T-cell (primary cell): ENCODE measurements around the gene S100A3. TPM values are rescaled to one million over a fixed set of nuclear protein-coding genes. Genes with fewer than 3 reads are reported as not detected.
A peak's percentile ranks its signal among the peaks of the same experiment; 100 is the strongest.

Experiments
- ATAC-seq, 4 experiments: fragments of 200-7000 bp in 3 of 4; fragments of 150-1000 bp in 1 of 4; cut with Tn5 transposase; replicated peaks in 1 of 4; 1 replicate in 3 of 4; 2 replicates in 1 of 4; pipeline ENCODE4 v1.10.0; 2021; ENCODE audit warnings: moderate library complexity in 3 of 4, mild to moderate bottlenecking in 2 of 4, moderate number of reproducible peaks in 1 of 4
- CTCF ChIA-PET, 2 donors: fragments of 300-600 bp; sonication (Branson Sonifier 250); formaldehyde crosslinking; loops; one replicate each; lab custom pipeline; 2022; ENCODE audit warnings: antibody characterized with exemption in 2 of 2; lab: Charles Lee
- POLR2A ChIA-PET, 2 donors: fragments of 300-600 bp; sonication (Branson Sonifier 250); formaldehyde crosslinking; loops; one replicate each; lab custom pipeline; 2022; ENCODE audit warnings: antibody characterized with exemption in 2 of 2; lab: Charles Lee
- DNase-seq, 35 experiments: peaks; one replicate each; pipeline versions ENCODE4 v3.0.0 to v3.0.0-alpha.2; 2013 to 2023
- H3K27ac ChIP-seq: one replicate; pipeline ENCODE4 v1.5.1; 2013; ENCODE audit warnings: low read length
- H3K27me3 ChIP-seq, 2 experiments: replicated peaks in 1 of 2; 1 replicate in 1 of 2; 2 replicates in 1 of 2; pipeline versions ENCODE4 v1.6.1 to v1.7.0; 2013; ENCODE audit warnings: low read length in 1 of 2, mixed read lengths in 1 of 2; ENCODE audit not compliant: control insufficient read depth in 2 of 2, insufficient read depth in 2 of 2; ENCODE audit errors: extremely low read depth in 1 of 2
- H3K36me3 ChIP-seq, 2 donors: 1 replicate in 1 of 2; 2 replicates in 1 of 2; pipeline versions ENCODE4 v1.6.1 to v1.7.0; 2013; ENCODE audit warnings: low read length in 1 of 2; ENCODE audit not compliant: control insufficient read depth in 2 of 2, insufficient read depth in 1 of 2; ENCODE audit errors: extremely low read depth in 1 of 2
- H3K4me1 ChIP-seq, 2 experiments: 1 replicate in 1 of 2; 2 replicates in 1 of 2; pipeline versions ENCODE4 v1.6.1 to v1.7.0; 2013; ENCODE audit warnings: low read length in 2 of 2, mixed read lengths in 1 of 2; ENCODE audit not compliant: insufficient read depth in 2 of 2, control insufficient read depth in 1 of 2; ENCODE audit errors: extremely low read depth in 1 of 2
- H3K4me3 ChIP-seq, 2 donors: 1 replicate in 1 of 2; 2 replicates in 1 of 2; pipeline versions ENCODE4 v1.5.1 to v1.7.0; 2013; ENCODE audit warnings: mild to moderate bottlenecking in 2 of 2, low read length in 1 of 2, moderate library complexity in 1 of 2; ENCODE audit not compliant: control insufficient read depth in 1 of 2; ENCODE audit errors: extremely low read depth in 1 of 2
- H3K9me3 ChIP-seq: 2 replicates; pipeline ENCODE4 v1.7.0; 2013
- H3K27ac Mint-ChIP-seq, 2 donors: one replicate each; pipeline ENCODE4 v1.8.0; 2020 to 2021; ENCODE audit warnings: mild to moderate bottlenecking in 2 of 2, mixed read lengths in 2 of 2
- H3K27me3 Mint-ChIP-seq, 2 donors: one replicate each; pipeline ENCODE4 v1.8.0; 2021 to 2022; ENCODE audit warnings: mixed read lengths in 2 of 2
- H3K36me3 Mint-ChIP-seq: one replicate; pipeline ENCODE4 v1.8.0; 2021; ENCODE audit warnings: mixed read lengths
- H3K4me1 Mint-ChIP-seq, 3 donors: one replicate each; pipeline ENCODE4 v1.8.0; 2020 to 2022; ENCODE audit warnings: mixed read lengths in 3 of 3, mild to moderate bottlenecking in 1 of 3
- H3K4me3 Mint-ChIP-seq, 3 donors: one replicate each; pipeline ENCODE4 v1.8.0; 2020 to 2022; ENCODE audit warnings: mild to moderate bottlenecking in 3 of 3, mixed read lengths in 3 of 3, moderate library complexity in 3 of 3
- H3K9me3 Mint-ChIP-seq, 3 donors: one replicate each; pipeline ENCODE4 v1.8.0; 2020 to 2022; ENCODE audit warnings: mixed read lengths in 3 of 3
- WGBS: methylation state at CpG from one replicate; pipeline ENCODE4 v1.1.5; 2013; ENCODE audit warnings: missing lambda C conversion rate; ENCODE audit not compliant: insufficient coverage; 5-methylcytosine and 5-hydroxymethylcytosine counted together
- total RNA-seq, 35 experiments: library from RNA in 6 of 35; stranded (reverse) in 6 of 35; fragments of 120-200 nt in 1 of 35; gene quantifications; one replicate each; pipeline versions ENCODE4 v1.2.1 to v1.2.4 and lab custom pipeline; 2013 to 2026

The S100A3 gene
- total RNA-seq, 5 donors from 2014 or later (not counting 1 experiment from before 2014, with no cell fraction given), result not detected

- ATAC-seq (no peak), DNase-seq (no peak)
- H3K36me3 Mint-ChIP-seq, result no peaks in the 10 kb centered on the region
- H3K27me3 Mint-ChIP-seq, result peaks cover 0 to 2% of the 10 kb centered on the region in 2 donors
- H3K9me3 Mint-ChIP-seq, result no peaks in the 10 kb centered on the region
- H3K27me3 ChIP-seq, result peaks cover 0 to 9% of the 10 kb centered on the region in 2 experiments
- H3K27ac ChIP-seq, result no peak overlapping the region
- no peaks in the 10 kb centered on the region for H3K36me3 ChIP-seq
- no peak overlapping the region for H3K4me3 ChIP-seq
- H3K9me3 ChIP-seq, result no peaks in the 10 kb centered on the region
- H3K4me1 ChIP-seq, result peaks cover 0 to 5% of the 10 kb centered on the region in 2 experiments
- peak overlapping the region in 1 of 2 donors; percentile 49 for H3K27ac Mint-ChIP-seq
- ChIA-PET CTCF (no interaction called here), POLR2A (no interaction called here)
- no peak overlapping the region for H3K4me3 Mint-ChIP-seq
- peaks cover 4 to 8% (median 6%) of the 10 kb centered on the region in 3 donors for H3K4me1 Mint-ChIP-seq
- 76% methylated on average over 7 of the region's 7 CpGs for WGBS
Measured at GRCh38 chr1:153506831-153507413, 42.1 kb downstream of the S100A3 start.

- Histone ChIP-seq H3K9me3 (no peaks in the 10 kb centered on the region), H3K36me3 (no peaks in the 10 kb centered on the region), H3K27ac (no peak overlapping the region), H3K4me1 (peaks cover 0 to 5% of the 10 kb centered on the region in 2 experiments), H3K27me3 (peaks cover 0 to 9% of the 10 kb centered on the region in 2 experiments), H3K4me3 (no peak overlapping the region)
- DNase-seq (no peak), ATAC-seq (no peak)
- H3K36me3 Mint-ChIP-seq, result no peaks in the 10 kb centered on the region
- CTCF ChIA-PET, result no interaction called here
- no peak overlapping the region for H3K4me3 Mint-ChIP-seq
- H3K9me3 Mint-ChIP-seq, result no peaks in the 10 kb centered on the region
- H3K4me1 Mint-ChIP-seq, result peaks cover 4 to 7% (median 6%) of the 10 kb centered on the region in 3 donors
- WGBS, result 96% methylated on average over 3 of the region's 5 CpGs
- POLR2A ChIA-PET, result no interaction called here
- peaks cover 0 to 3% of the 10 kb centered on the region in 2 donors for H3K27me3 Mint-ChIP-seq
- H3K27ac Mint-ChIP-seq, result no peak overlapping the region
Measured at GRCh38 chr1:153506386-153506785, 42.7 kb downstream of the S100A3 start.

DNA sequence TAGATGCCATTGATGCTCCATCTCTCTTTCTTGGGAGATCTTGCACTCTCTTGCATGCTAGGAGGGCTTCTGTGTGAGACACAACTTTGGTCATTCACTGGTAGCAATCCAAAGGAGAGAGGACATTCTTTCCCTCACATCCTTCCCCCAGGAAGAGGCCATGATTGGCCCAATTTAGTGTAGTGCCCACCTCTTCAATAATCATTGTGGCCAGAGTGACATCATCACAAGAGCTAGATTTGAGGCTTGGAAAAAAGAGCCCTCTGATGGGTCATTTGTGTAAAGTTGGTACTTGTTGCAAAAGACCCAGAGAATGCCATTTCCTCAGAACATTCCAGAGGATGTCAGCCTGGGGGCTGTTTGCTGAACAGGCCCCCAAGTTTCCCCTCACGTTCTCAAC is 43.5 kb downstream of the S100A3 start:
- peaks cover 0 to 2% (median 0%) of the 10 kb centered on the region in 3 donors for H3K4me1 Mint-ChIP-seq
- no peak overlapping the region for H3K27ac ChIP-seq
- DNase-seq (no peak), ATAC-seq (no peak)
- no peak overlapping the region for H3K4me3 ChIP-seq
- no CpG with 5 or more reads among the region's 1 CpG for WGBS
- no peaks in the 10 kb centered on the region for H3K9me3 ChIP-seq
- no peaks in the 10 kb centered on the region for H3K36me3 Mint-ChIP-seq
- ChIA-PET CTCF (no interaction called here), POLR2A (no interaction called here)
- no peaks in the 10 kb centered on the region for H3K36me3 ChIP-seq
- no peaks in the 10 kb centered on the region for H3K9me3 Mint-ChIP-seq
- no peak overlapping the region for H3K4me3 Mint-ChIP-seq
- peaks cover 0 to 3% of the 10 kb centered on the region in 2 donors for H3K27me3 Mint-ChIP-seq
- no peak overlapping the region for H3K27ac Mint-ChIP-seq
- H3K27me3 ChIP-seq, result peaks cover 0 to 11% of the 10 kb centered on the region in 2 experiments
- H3K4me1 ChIP-seq, result no peaks in the 10 kb centered on the region

GRCh38 chr1:153503766-153504165 is 45.3 kb downstream of the S100A3 start:
- Histone ChIP-seq H3K4me1 (no peaks in the 10 kb centered on the region), H3K27ac (no peak overlapping the region), H3K36me3 (no peaks in the 10 kb centered on the region), H3K9me3 (no peaks in the 10 kb centered on the region), H3K27me3 (peaks cover 0 to 16% of the 10 kb centered on the region in 2 experiments), H3K4me3 (no peak overlapping the region)
- no peaks in the 10 kb centered on the region for H3K9me3 Mint-ChIP-seq
- WGBS, result 86% methylated on average over 1 of the region's 3 CpGs
- H3K4me3 Mint-ChIP-seq, result no peak overlapping the region
- no peak for ATAC-seq
- no peak overlapping the region for H3K27ac Mint-ChIP-seq
- CTCF ChIA-PET, result no interaction called here
- no peaks in the 10 kb centered on the region for H3K4me1 Mint-ChIP-seq
- no peak for DNase-seq
- H3K27me3 Mint-ChIP-seq, result peaks cover 9 to 10% of the 10 kb centered on the region in 2 donors
- POLR2A ChIA-PET, result no interaction called here
- H3K36me3 Mint-ChIP-seq, result no peaks in the 10 kb centered on the region

- H3K4me1 ChIP-seq, result no peaks in the 10 kb centered on the region
- POLR2A ChIA-PET, result no interaction called here
Measured at GRCh38 chr1:153498746-153499145, 50.3 kb downstream of the S100A3 start.

More at GRCh38 chr1:153498746-153499145, 50.3 kb downstream of the S100A3 start:
- H3K36me3 ChIP-seq, result no peaks in the 10 kb centered on the region
- Mint-ChIP-seq H3K36me3 (no peaks in the 10 kb centered on the region), H3K4me3 (no peak overlapping the region), H3K9me3 (no peaks in the 10 kb centered on the region), H3K4me1 (peaks cover 0 to 4% (median 0%) of the 10 kb centered on the region in 3 donors), H3K27me3 (peaks cover 14 to 28% of the 10 kb centered on the region in 2 donors), H3K27ac (no peak overlapping the region)
- DNase-seq, result no peak
- no peak overlapping the region for H3K4me3 ChIP-seq
- H3K9me3 ChIP-seq, result no peaks in the 10 kb centered on the region
- peaks cover 0 to 32% of the 10 kb centered on the region in 2 experiments for H3K27me3 ChIP-seq
- CTCF ChIA-PET, result interaction anchor here in 1 of 2 donors (0.6 kb wide), 1 partner anchor 129 kb away, joined by 3 read pairs; no protein-coding TSS in a partner anchor
- no peak for ATAC-seq
- H3K27ac ChIP-seq, result no peak overlapping the region
- 0% methylated on average over 2 of the region's 2 CpGs for WGBS

Other genes starting within 250 kb of the S100A3 start
- gene PGLYRP3, start 236.3 kb downstream of the S100A3 start, total RNA-seq, result not detected
- not detected for gene PGLYRP4, start 200.4 kb downstream of the S100A3 start, total RNA-seq
- 10 to 100 TPM in 1 of 5 donors, 1 to 10 TPM in 2, under 1 TPM in 1, not detected in 1; 0.98 to 11.5 (median 2.5) TPM for gene S100A9, start 191.4 kb downstream of the S100A3 start, total RNA-seq
- gene S100A12, start 173.6 kb downstream of the S100A3 start, total RNA-seq, result 1 to 10 TPM in 1 of 5 donors, not detected in 4; 1.1 TPM
- 1 to 10 TPM in 2 of 5 donors, not detected in 3; 1.1 to 3.8 TPM for gene S100A8, start 158.2 kb downstream of the S100A3 start, total RNA-seq
- gene S100A7A, start 132.7 kb downstream of the S100A3 start, total RNA-seq, result not detected
- gene S100A7, start 88.6 kb downstream of the S100A3 start, total RNA-seq, result not detected
- 100 to 1,000 TPM; 200 to 467 (median 400) TPM for gene S100A6, start 13.3 kb downstream of the S100A3 start, total RNA-seq
- 1 to 10 TPM in 3 of 5 donors, under 1 TPM in 1, not detected in 1; 0.36 to 1.6 (median 1.2) TPM for gene S100A5, start 8.3 kb downstream of the S100A3 start, total RNA-seq
- gene S100A4, start 3.5 kb downstream of the S100A3 start, total RNA-seq, result 100 to 1,000 TPM; 297 to 698 (median 384) TPM
- gene S100A2, start 16.6 kb upstream of the S100A3 start, total RNA-seq, result under 1 TPM in 1 of 5 donors, not detected in 4; 0.66 TPM
- gene S100A16, start 63.9 kb upstream of the S100A3 start, total RNA-seq, result 1 to 10 TPM in 1 of 5 donors, under 1 TPM in 2, not detected in 2; 0.53 to 1.0 (median 0.82) TPM
- gene S100A14, start 67.1 kb upstream of the S100A3 start, total RNA-seq, result under 1 TPM in 3 of 5 donors, not detected in 2; 0.35 to 0.70 (median 0.43) TPM
- 1 to 10 TPM; 4.0 to 5.3 (median 4.2) TPM for gene S100A13, start 78.2 kb upstream of the S100A3 start, total RNA-seq
- not detected for gene S100A1, start 79.2 kb upstream of the S100A3 start, total RNA-seq
- gene CHTOP, start 84.8 kb upstream of the S100A3 start, total RNA-seq, result 100 to 1,000 TPM in 3 of 5 donors, 10 to 100 TPM in 2; 76.7 to 131 (median 130) TPM
- 10 to 100 TPM; 16.1 to 29.8 (median 26.6) TPM for gene SNAPIN, start 109.4 kb upstream of the S100A3 start, total RNA-seq
- 100 to 1,000 TPM in 2 of 5 donors, 10 to 100 TPM in 3; 86.6 to 137 (median 90.0) TPM for gene ILF2, start 121.7 kb upstream of the S100A3 start, total RNA-seq
- under 1 TPM in 3 of 5 donors, not detected in 2; 0.23 to 0.44 (median 0.35) TPM for gene NPR1, start 129.4 kb upstream of the S100A3 start, total RNA-seq
- gene INTS3, start 178.8 kb upstream of the S100A3 start, total RNA-seq, result 10 to 100 TPM; 45.9 to 57.7 (median 48.5) TPM
- 10 to 100 TPM; 11.0 to 24.5 (median 18.9) TPM for gene SLC27A3, start 226.1 kb upstream of the S100A3 start, total RNA-seq